GM21390 (cell line): ENCODE data around the gene SPATA16.
"Not testable (repeated sequence)": the region's sequence is repeated elsewhere in the genome, so short reads cannot be mapped to it uniquely, and the experiment has no call there.

ENCODE experiments used
- ATAC-seq: cut with Tn5 transposase; IDR thresholded peaks from one replicate; pipeline ENCODE4 v1.9.1; 2021; ENCODE audit not compliant: unreplicated experiment

SPATA16 gene

DNA sequence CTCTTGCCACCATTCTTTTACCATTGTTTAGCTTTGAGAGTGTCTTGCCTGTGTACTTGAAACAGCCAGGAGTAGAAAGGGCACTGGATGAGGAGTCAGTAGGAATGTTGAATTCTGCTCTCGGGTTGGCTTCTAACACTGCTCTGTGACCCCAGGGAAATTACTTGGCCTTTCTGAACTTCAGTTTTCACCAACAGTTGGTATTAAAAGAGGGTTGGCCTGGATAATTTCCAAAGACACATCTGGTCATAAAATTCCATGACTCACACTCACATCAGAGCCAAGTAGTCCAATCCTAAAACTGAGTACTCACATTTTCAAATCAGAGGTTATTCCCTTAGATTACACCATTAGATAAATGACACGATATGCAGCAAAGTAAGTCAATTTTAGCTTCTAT, 248.9 kb downstream of the SPATA16 start:
- ATAC-seq = no peak

DNA sequence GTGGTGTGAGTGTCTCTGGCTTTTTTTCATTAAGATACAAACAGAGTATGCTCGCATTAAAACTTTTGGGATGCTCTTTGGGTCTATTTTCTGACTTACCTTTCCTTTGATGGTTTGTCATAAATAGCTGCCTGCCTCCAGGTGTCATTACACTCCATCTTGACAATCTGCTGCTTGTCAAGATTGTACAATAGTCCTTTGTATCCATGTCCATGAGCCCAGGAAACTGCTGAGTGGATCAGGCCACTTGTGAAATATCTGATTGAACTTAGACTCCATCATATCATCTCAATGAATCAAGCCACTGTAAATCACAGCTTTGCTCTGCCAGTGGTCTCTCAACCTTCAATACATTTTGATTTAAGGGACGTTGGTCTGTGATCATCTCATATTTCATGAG, 255.3 kb downstream of the SPATA16 start:
- no peak for ATAC-seq

DNA sequence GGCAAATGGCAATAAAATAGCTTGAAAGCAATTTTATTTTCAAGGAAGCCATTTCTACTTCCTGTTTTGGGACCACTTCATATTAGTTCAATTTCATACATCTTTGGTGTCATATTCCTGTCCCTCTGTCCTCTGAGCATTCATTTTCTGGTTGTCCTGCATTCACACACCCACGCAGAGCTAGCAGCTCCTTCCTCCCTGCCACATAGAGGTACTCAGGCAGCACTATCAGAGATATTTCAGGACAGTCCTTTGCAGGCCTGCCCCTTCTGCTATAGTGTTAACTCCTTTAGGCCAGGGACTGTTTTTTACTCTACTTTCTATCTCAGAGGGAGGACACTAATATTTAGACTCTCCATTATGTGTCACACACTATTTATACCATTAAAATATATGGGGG, 258.5 kb downstream of the SPATA16 start:
- ATAC-seq = no peak

DNA sequence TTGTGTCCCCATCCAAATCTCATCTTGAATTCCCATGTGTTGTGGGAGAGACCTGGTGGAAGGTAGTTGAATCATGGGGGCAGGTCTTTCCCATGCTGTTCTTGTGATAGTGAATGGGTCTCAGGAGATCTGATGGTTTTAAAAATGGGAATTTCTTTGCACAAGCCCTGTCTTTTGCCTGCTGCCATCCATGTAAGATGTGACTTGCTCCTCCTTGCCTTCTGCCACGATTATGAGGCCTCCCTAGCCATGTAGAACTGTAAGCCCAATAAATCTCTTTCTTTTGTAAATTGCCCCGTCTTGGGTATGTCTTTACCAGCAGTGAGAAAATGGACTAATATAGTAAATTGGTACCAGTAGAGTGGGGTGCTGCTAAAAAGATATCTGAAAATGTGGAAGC, 261.7 kb downstream of the SPATA16 start:
- not testable (repeated sequence) for ATAC-seq

GRCh38 chr3:172877011-172877410, 264.0 kb downstream of the SPATA16 start:
- no peak for ATAC-seq

GRCh38 chr3:172876297-172876696, 264.7 kb downstream of the SPATA16 start:
- no peak for ATAC-seq

DNA sequence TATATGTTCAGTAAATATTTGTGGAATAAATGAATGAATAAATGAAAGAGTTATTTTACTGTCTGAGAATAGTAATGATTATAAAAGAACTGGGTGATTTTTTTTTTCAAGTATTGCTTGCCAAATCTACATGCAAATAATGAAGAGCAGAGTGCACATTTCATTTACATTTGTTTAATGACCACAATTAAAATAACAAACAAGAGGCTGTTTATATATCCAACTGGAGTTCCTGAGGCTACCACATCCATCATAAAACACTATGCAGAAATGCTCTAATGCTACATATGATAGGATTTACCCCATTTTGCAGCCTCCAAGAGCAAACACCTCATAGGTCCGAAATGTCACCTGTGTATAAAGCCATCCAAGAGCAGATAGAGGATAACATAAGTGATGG, 266.0 kb downstream of the SPATA16 start:
- no peak for ATAC-seq

DNA sequence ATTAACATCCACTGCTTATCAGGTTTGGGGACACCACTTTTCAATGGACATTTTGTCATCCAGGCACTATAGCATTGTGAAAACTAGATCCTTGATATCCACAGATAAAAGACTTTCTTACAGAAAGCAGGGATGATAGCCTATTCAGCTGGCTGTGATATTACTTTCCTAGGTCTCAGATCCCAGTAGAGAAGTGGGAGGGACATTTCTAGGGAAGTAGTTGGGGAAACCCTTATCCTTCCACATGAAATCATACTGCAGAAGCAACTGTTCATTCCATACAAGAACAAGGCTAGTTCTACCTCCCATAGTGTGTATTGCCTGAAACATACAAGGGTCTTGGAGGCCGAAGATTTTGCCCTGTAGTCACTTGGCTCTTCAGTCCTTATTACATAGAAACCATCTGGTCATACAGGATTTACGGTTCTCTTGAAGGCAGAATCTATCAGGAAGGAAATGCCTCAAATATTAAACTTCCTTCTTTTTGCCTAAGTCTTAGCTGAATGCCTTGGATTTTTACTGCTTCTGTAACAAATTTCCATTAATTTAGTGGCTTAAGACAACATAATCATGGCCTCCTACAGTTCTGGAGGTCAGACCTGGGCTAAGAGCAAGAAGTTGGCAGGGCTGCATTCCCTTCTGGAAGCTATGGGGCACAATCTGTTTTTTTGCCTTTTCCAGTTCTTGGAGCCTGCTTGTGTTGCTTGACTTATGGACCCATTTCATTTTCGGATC, 271.1 kb downstream of the SPATA16 start:
- ATAC-seq = no peak

- ATAC-seq = no peak
Measured at GRCh38 chr3:172869368-172869771, 271.7 kb downstream of the SPATA16 start.

DNA sequence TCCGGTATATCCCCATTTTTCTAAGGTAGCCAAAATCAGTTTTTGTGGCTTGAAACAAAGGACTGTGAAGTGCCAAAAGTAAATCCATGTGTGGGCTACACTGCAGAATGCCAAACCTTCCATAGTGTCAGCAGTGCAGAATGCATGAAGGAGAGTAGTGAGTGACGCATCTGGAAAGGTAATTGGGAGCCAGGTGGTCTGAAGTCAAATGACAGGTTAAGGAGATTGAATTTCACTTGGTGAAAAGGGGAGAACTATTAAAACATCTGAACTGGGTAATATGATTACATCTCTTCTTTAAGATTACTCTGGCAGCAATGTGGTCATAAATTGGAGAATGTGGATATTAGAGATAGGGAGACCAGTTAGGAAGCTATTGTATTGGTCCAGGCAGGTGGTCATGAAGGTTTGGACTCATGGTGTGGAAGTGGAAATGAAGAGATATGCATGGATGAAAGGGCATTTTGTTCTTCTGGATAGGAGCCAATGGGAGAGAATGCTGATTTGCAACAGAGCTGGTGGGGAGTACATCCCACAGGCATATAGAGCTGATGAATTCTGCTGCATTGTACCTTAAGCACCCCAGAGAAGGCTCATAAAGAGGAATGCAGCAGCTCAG, 272.3 kb downstream of the SPATA16 start:
- no peak for ATAC-seq

- ATAC-seq = not testable (repeated sequence)
Measured at GRCh38 chr3:172866726-172867350, 274.2 kb downstream of the SPATA16 start.

- no peak for ATAC-seq
Measured at GRCh38 chr3:172859041-172859440, 282.0 kb downstream of the SPATA16 start.

DNA sequence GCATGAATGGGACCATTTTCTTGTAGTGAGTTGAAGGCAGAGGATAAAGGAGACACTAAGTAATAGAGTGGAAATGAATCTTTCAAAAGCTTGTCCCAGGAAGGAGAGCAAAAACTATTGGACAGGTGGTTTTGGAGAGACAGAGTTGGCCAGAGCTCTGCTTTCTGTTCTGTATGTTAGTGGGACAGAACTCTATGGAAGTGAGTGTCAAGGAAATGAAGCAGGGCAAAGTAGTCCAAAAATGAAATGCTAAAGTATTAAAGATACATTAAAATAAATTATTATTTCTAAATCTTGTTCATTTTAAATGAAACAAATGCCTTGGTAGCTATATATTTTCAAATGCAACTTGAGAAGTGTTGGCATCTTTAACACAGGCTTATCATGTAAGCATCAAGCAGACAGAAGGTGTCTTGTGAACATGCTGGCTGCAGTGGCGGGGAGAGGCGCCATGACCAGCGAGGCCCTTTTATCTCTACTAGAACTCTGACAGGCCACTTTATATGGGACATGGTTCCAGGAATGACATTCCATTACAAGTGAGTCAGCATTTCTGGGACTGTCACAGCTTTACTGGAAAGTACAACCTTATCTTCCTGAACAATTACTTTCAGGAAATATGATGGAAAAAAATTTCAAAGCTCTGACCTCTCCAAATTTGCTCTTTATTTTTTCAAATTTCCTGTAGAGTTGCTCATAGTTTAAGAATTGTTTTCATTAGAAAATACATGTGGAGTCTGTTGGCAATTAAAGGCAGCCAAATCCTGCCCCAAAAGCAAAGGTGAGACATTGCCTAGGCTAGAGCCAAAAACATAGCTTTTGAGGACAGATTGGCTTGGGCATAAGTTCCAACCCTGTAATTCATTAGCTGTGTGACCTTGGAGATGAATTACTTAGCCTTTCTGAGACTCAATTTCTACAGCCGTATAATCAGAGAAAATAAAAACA, 284.0 kb downstream of the SPATA16 start:
- ATAC-seq = no peak

- no peak for ATAC-seq
Measured at GRCh38 chr3:172855037-172855436, 286.0 kb downstream of the SPATA16 start.

- ATAC-seq = no peak
Measured at GRCh38 chr3:172853921-172854666, 286.9 kb downstream of the SPATA16 start.

GRCh38 chr3:172853005-172853404, 288.0 kb downstream of the SPATA16 start:
- no peak for ATAC-seq

DNA sequence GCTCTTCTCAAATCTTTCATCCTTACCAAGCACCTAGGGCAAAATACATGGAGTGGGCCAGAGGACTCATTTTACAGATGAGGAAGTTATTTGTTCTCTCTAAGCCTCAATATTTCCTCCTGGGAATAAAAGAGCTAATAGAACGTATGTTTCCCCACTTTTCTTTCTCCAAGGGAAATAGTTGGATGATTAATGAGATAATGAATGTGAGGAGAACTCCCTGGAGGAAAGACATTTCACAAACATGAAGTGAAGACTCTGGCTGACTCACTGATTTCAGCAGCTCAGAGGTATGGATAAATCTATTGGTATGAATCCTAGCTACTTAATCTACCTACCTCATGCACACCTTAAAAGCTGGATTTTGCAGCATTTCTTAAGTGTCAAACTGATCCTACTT, 292.1 kb downstream of the SPATA16 start:
- ATAC-seq = no peak

DNA sequence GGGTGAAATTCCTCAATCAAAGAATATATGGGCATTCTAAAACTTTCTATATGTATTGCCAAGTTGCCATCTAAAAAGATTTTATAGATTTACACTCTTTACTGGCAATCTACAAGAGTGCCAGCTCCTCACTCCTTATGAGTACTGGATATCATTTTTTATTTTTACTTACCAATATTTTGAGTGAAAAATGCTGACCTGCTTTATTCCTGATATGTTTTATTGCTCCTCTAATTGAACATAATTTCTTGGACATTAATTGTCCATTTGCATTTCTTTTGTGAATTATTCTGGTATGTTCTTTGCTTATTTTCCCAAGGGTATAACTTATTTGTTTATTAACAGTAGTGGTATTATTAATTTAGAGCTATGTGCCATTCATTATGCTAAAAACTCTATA, 293.7 kb downstream of the SPATA16 start:
- no peak for ATAC-seq

DNA sequence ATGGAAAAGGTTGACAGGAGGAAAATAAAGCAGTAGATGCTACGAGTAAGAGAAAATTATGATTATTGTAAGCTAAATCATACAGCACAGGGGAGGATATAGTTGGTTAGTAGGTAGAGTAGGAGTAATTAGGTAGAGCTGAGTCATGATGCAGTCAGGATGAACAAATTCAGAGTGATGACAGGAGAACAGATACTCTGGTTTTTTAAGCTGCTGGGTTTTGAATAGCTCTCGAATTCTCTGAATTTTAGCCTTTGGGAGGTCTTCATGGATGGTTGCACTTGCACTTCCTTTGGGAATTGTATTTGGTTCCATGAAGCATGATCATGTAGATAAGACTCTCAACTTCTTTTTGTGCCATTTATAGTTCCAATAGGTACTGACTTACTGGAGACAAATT, 294.3 kb downstream of the SPATA16 start:
- ATAC-seq = no peak

DNA sequence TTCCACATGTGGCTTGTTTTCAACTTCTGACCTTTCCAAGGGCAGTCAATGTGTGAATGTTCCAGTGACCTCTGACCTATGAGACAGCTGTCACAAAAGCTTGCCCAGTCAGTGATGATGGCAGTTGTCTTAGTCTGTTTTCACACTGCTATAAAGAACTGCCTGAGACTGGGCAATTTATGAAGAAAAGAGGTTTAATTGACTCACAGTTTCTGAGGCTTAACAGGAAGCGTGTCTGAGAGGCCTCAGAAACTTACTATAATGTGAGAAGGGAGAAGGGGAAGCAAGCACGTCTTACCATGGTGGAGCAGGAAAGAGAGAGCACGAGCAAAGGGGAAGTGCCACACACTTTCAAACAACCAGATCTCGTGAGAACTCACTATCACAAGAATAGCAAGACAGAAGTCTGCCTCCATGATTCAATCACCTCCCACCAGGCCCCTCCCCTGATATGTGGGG, 294.9 kb downstream of the SPATA16 start:
- ATAC-seq = peak; percentile 73
